IgD-negative memory B cell (primary cell): ENCODE data around the gene PSMD13. TPM values are rescaled to one million over a fixed set of nuclear protein-coding genes. Genes with fewer than 3 reads are reported as not detected.
"Not testable (repeated sequence)": the region's sequence is repeated elsewhere in the genome, so short reads cannot be mapped to it uniquely, and the experiment has no call there.

Source experiments
- H3K27ac Mint-ChIP-seq, 3 donors: one replicate each; pipeline ENCODE4 v1.8.0; 2020 to 2022; ENCODE audit warnings: mild to moderate bottlenecking in 3 of 3, mixed read lengths in 3 of 3, moderate library complexity in 1 of 3
- H3K27me3 Mint-ChIP-seq: one replicate; pipeline ENCODE4 v1.8.0; 2021; ENCODE audit warnings: mixed read lengths
- H3K36me3 Mint-ChIP-seq: one replicate; pipeline ENCODE4 v1.8.0; 2020; ENCODE audit warnings: mild to moderate bottlenecking, mixed read lengths
- H3K4me1 Mint-ChIP-seq, 3 donors: one replicate each; pipeline ENCODE4 v1.8.0; 2020 to 2022; ENCODE audit warnings: mixed read lengths in 3 of 3, mild to moderate bottlenecking in 1 of 3
- H3K4me3 Mint-ChIP-seq, 4 donors: one replicate each; pipeline ENCODE4 v1.8.0; 2020 to 2022; ENCODE audit warnings: mild to moderate bottlenecking in 4 of 4, mixed read lengths in 4 of 4, moderate library complexity in 3 of 4
- H3K9me3 Mint-ChIP-seq, 3 donors: one replicate each; pipeline ENCODE4 v1.8.0; 2020 to 2021; ENCODE audit warnings: mixed read lengths in 3 of 3, mild to moderate bottlenecking in 1 of 3
- polyA plus RNA-seq: library from polyadenylated mRNA; unstranded; fragments of 300-500 nt; fragmentation: Illumina TruSeq; gene quantifications from one replicate; pipeline ENCODE4 v1.2.3, GENCODE V29; 2021

The PSMD13 gene
- polyA plus RNA-seq, 1 donor from 2014 or later, result 179 TPM

- H3K9me3 Mint-ChIP-seq, H3K4me1 Mint-ChIP-seq, H3K27me3 Mint-ChIP-seq, H3K4me3 Mint-ChIP-seq, H3K36me3 Mint-ChIP-seq, H3K27ac Mint-ChIP-seq: not testable (repeated sequence)
These were observed 16.0 kb upstream of the PSMD13 start for GRCh38 chr11:220641-221215.

GRCh38 chr11:221539-221938 is 15.2 kb upstream of the PSMD13 start:
- Mint-ChIP-seq H3K27ac (no peak overlapping the region), H3K27me3 (no peaks in the 10 kb centered on the region), H3K36me3 (peaks cover 3% of the 10 kb centered on the region), H3K9me3 (no peaks in the 10 kb centered on the region), H3K4me1 (peaks cover 4 to 8% (median 5%) of the 10 kb centered on the region in 3 donors), H3K4me3 (no peak overlapping the region)

- Mint-ChIP-seq H3K27ac (no peak overlapping the region), H3K27me3 (no peaks in the 10 kb centered on the region)
These were observed 14.6 kb upstream of the PSMD13 start for GRCh38 chr11:221998-222789.

GRCh38 chr11:223026-223789 is 13.6 kb upstream of the PSMD13 start:
- Mint-ChIP-seq H3K9me3 (no peaks in the 10 kb centered on the region), H3K4me3 (no peak overlapping the region), H3K4me1 (peaks cover 4 to 8% (median 5%) of the 10 kb centered on the region in 3 donors), H3K27ac (no peak overlapping the region), H3K36me3 (peaks cover 3% of the 10 kb centered on the region), H3K27me3 (no peaks in the 10 kb centered on the region)

More at GRCh38 chr11:221998-222789, 14.6 kb upstream of the PSMD13 start:
- H3K4me3 Mint-ChIP-seq, result no peak overlapping the region
- peaks cover 3% of the 10 kb centered on the region for H3K36me3 Mint-ChIP-seq
- peaks cover 4 to 8% (median 5%) of the 10 kb centered on the region in 3 donors for H3K4me1 Mint-ChIP-seq
- no peaks in the 10 kb centered on the region for H3K9me3 Mint-ChIP-seq

GRCh38 chr11:223884-224283 is 12.9 kb upstream of the PSMD13 start:
- H3K4me1 Mint-ChIP-seq, result peaks cover 4 to 8% (median 5%) of the 10 kb centered on the region in 3 donors
- H3K4me3 Mint-ChIP-seq, result peak overlapping the region in 1 of 4 donors; percentile 28
- H3K27me3 Mint-ChIP-seq, result no peaks in the 10 kb centered on the region
- no peaks in the 10 kb centered on the region for H3K9me3 Mint-ChIP-seq
- H3K36me3 Mint-ChIP-seq, result peaks cover 6% of the 10 kb centered on the region
- no peak overlapping the region for H3K27ac Mint-ChIP-seq

GRCh38 chr11:224424-224823 is 12.4 kb upstream of the PSMD13 start:
- Mint-ChIP-seq H3K27ac (no peak overlapping the region), H3K36me3 (peaks cover 6% of the 10 kb centered on the region), H3K4me1 (peaks cover 4 to 7% (median 5%) of the 10 kb centered on the region in 3 donors), H3K9me3 (no peaks in the 10 kb centered on the region), H3K27me3 (no peaks in the 10 kb centered on the region), H3K4me3 (no peak overlapping the region)

GRCh38 chr11:225734-226453 is 10.9 kb upstream of the PSMD13 start:
- H3K9me3 Mint-ChIP-seq, result no peaks in the 10 kb centered on the region
- peak overlapping the region in 1 of 3 donors; percentile 33 for H3K27ac Mint-ChIP-seq
- H3K4me3 Mint-ChIP-seq, result peak overlapping the region in 1 of 4 donors; percentile 42
- no peaks in the 10 kb centered on the region for H3K27me3 Mint-ChIP-seq
- peaks cover 6% of the 10 kb centered on the region for H3K36me3 Mint-ChIP-seq
- H3K4me1 Mint-ChIP-seq, result peaks cover 5 to 7% (median 5%) of the 10 kb centered on the region in 3 donors

- H3K9me3 Mint-ChIP-seq, result no peaks in the 10 kb centered on the region
- no peak overlapping the region for H3K27ac Mint-ChIP-seq
- H3K36me3 Mint-ChIP-seq, result peaks cover 6% of the 10 kb centered on the region
- peaks cover 5% of the 10 kb centered on the region in 3 donors for H3K4me1 Mint-ChIP-seq
- H3K27me3 Mint-ChIP-seq, result no peaks in the 10 kb centered on the region
- H3K4me3 Mint-ChIP-seq, result no peak overlapping the region
These were observed 8.9 kb upstream of the PSMD13 start for GRCh38 chr11:227824-228379.

- peaks cover 5 to 11% (median 9%) of the 10 kb centered on the region in 3 donors for H3K4me1 Mint-ChIP-seq
- peak overlapping the region in 1 of 4 donors; percentile 38 for H3K4me3 Mint-ChIP-seq
- H3K36me3 Mint-ChIP-seq, result peaks cover 3% of the 10 kb centered on the region
- H3K9me3 Mint-ChIP-seq, result no peaks in the 10 kb centered on the region
- no peak overlapping the region for H3K27ac Mint-ChIP-seq
- H3K27me3 Mint-ChIP-seq, result no peaks in the 10 kb centered on the region
These were observed 6.3 kb upstream of the PSMD13 start for GRCh38 chr11:230431-230830.

- H3K9me3 Mint-ChIP-seq, result no peaks in the 10 kb centered on the region
- peaks cover 3% of the 10 kb centered on the region for H3K36me3 Mint-ChIP-seq
- H3K27me3 Mint-ChIP-seq, result no peaks in the 10 kb centered on the region
- peak overlapping the region in 1 of 3 donors; percentile 48 for H3K27ac Mint-ChIP-seq
- H3K4me3 Mint-ChIP-seq, result peak overlapping the region in 1 of 4 donors; percentile 91
- H3K4me1 Mint-ChIP-seq, result peaks cover 8 to 14% (median 10%) of the 10 kb centered on the region in 3 donors
These were observed 3.8 kb upstream of the PSMD13 start for GRCh38 chr11:232783-233565.

GRCh38 chr11:235180-235579 is 1.6 kb upstream of the PSMD13 start:
- Mint-ChIP-seq H3K36me3 (no peaks in the 10 kb centered on the region), H3K27me3 (no peaks in the 10 kb centered on the region), H3K4me3 (peak overlapping the region; percentile 85 to 100 (median 96)), H3K9me3 (no peaks in the 10 kb centered on the region), H3K4me1 (peaks cover 8 to 25% (median 21%) of the 10 kb centered on the region in 3 donors), H3K27ac (peak overlapping the region; percentile 90 to 97 (median 97))

GRCh38 chr11:235609-235996 is 1.2 kb upstream of the PSMD13 start:
- H3K36me3 Mint-ChIP-seq, result no peaks in the 10 kb centered on the region
- H3K27me3 Mint-ChIP-seq, result no peaks in the 10 kb centered on the region
- H3K9me3 Mint-ChIP-seq, result no peaks in the 10 kb centered on the region
- peak overlapping the region; percentile 85 to 100 (median 96) for H3K4me3 Mint-ChIP-seq
- peak overlapping the region; percentile 90 to 97 (median 97) for H3K27ac Mint-ChIP-seq
- H3K4me1 Mint-ChIP-seq, result peaks cover 8 to 25% (median 21%) of the 10 kb centered on the region in 3 donors

- H3K36me3 Mint-ChIP-seq, result no peaks in the 10 kb centered on the region
- H3K27me3 Mint-ChIP-seq, result no peaks in the 10 kb centered on the region
- peak within 1 kb of the TSS; percentile 91 to 100 (median 99) for H3K4me3 Mint-ChIP-seq
- H3K4me1 Mint-ChIP-seq, result peaks cover 8 to 25% (median 21%) of the 10 kb centered on the region in 3 donors
- no peaks in the 10 kb centered on the region for H3K9me3 Mint-ChIP-seq
- H3K27ac Mint-ChIP-seq, result peak within 1 kb of the TSS; percentile 97 to 100 (median 97)
These were observed 591 bp upstream of the PSMD13 start, which contains the start of gene SIRT3 for GRCh38 chr11:235997-236773. SIRT3 (minus strand) TSS chr11:236342; CDS start chr11:236328, 14 bp downstream.
